ENCODE data around the gene TANC1. TPM values are rescaled to one million over a fixed set of nuclear protein-coding genes. Genes with fewer than 3 reads are reported as not detected.

Gene TANC1
- total RNA-seq, 4 donors from 2014 or later = 34.5 to 125 (median 47.0) TPM

- H3K27me3 ChIP-seq = no peaks in the 10 kb centered on the region
- TF ChIP-seq EP300 (IDR thresholded peaks at IDR 0.05; ENCODE audit: low read depth) (no peak), POLR2AphosphoS5 (IDR thresholded peaks at IDR 0.05) (no peak), CTCF (IDR thresholded peaks at IDR 0.05) (no peak), POLR2A (IDR thresholded peaks at IDR 0.05) (no peak)
- WGBS, 2 donors (ENCODE audit: low coverage in 1 of 2) = 72 to 74% methylated on average over 5 of the region's 5 CpGs
- in situ Hi-C loops (cut with MboI; ENCODE audit: low pct_ligation_motif_present in 1 of 4, low pct_unique_long_range_greater_than_20kb in 1 of 4, low sequenced_read_pairs in 3 of 4) = no loop called here
- no peak for DNase-seq
- H3K9me3 ChIP-seq = no peaks in the 10 kb centered on the region
- H3K36me3 ChIP-seq = no peaks in the 10 kb centered on the region
- H3K4me1 ChIP-seq = no peaks in the 10 kb centered on the region
- intact Hi-C loops (cut with DNase I; ENCODE audit: low total_unique reads) = no loop called here
- H3K27ac ChIP-seq = no peak overlapping the region
- no peak overlapping the region for H3K4me3 ChIP-seq
Observed at GRCh38 chr2:159106109-159106508, 137.7 kb downstream of the TANC1 start.

- WGBS, 2 donors (ENCODE audit: low coverage in 1 of 2) = 93 to 94% methylated on average over 10 to 12 of the region's 12 CpGs
- TF ChIP-seq EP300 (IDR thresholded peaks at IDR 0.05; ENCODE audit: low read depth) (no peak), POLR2A (IDR thresholded peaks at IDR 0.05) (no peak), POLR2AphosphoS5 (IDR thresholded peaks at IDR 0.05) (no peak), CTCF (IDR thresholded peaks at IDR 0.05) (no peak)
- no peak for DNase-seq
- no peak overlapping the region for H3K27ac ChIP-seq
- no peak overlapping the region for H3K4me3 ChIP-seq
- H3K36me3 ChIP-seq = no peaks in the 10 kb centered on the region
- no peaks in the 10 kb centered on the region for H3K27me3 ChIP-seq
- intact Hi-C loops (cut with DNase I; ENCODE audit: low total_unique reads) (no loop called here), in situ Hi-C loops (cut with MboI; ENCODE audit: low pct_ligation_motif_present in 1 of 4, low pct_unique_long_range_greater_than_20kb in 1 of 4, low sequenced_read_pairs in 3 of 4) (no loop called here)
- no peaks in the 10 kb centered on the region for H3K4me1 ChIP-seq
- no peaks in the 10 kb centered on the region for H3K9me3 ChIP-seq
Observed at GRCh38 chr2:159108181-159108893, 139.9 kb downstream of the TANC1 start.

GRCh38 chr2:159109517-159109916 is 141.1 kb downstream of the TANC1 start:
- no peaks in the 10 kb centered on the region for H3K9me3 ChIP-seq
- in situ Hi-C loops (cut with MboI; ENCODE audit: low pct_ligation_motif_present in 1 of 4, low pct_unique_long_range_greater_than_20kb in 1 of 4, low sequenced_read_pairs in 3 of 4) = no loop called here
- H3K4me3 ChIP-seq = no peak overlapping the region
- WGBS, 2 donors (ENCODE audit: low coverage in 1 of 2) = 84 to 87% methylated on average over 3 of the region's 3 CpGs
- H3K27ac ChIP-seq = no peak overlapping the region
- TF ChIP-seq POLR2AphosphoS5 (IDR thresholded peaks at IDR 0.05) (no peak), CTCF (IDR thresholded peaks at IDR 0.05) (no peak), EP300 (IDR thresholded peaks at IDR 0.05; ENCODE audit: low read depth) (no peak), POLR2A (IDR thresholded peaks at IDR 0.05) (no peak)
- H3K36me3 ChIP-seq = no peaks in the 10 kb centered on the region
- no peak for DNase-seq
- H3K4me1 ChIP-seq = peaks cover 0 to 2% (median 0%) of the 10 kb centered on the region in 4 donors
- intact Hi-C loops (cut with DNase I; ENCODE audit: low total_unique reads) = no loop called here
- H3K27me3 ChIP-seq = no peaks in the 10 kb centered on the region

GRCh38 chr2:159110784-159111183 is 142.3 kb downstream of the TANC1 start:
- no peak for TF ChIP-seq POLR2AphosphoS5 (IDR thresholded peaks at IDR 0.05)
- no peak for TF ChIP-seq EP300 (IDR thresholded peaks at IDR 0.05; ENCODE audit: low read depth)
- TF ChIP-seq POLR2A (IDR thresholded peaks at IDR 0.05) = no peak
- TF ChIP-seq CTCF (IDR thresholded peaks at IDR 0.05) = no peak
- no peak for DNase-seq
- Histone ChIP-seq H3K4me3 (no peak overlapping the region), H3K36me3 (no peaks in the 10 kb centered on the region), H3K27me3 (no peaks in the 10 kb centered on the region), H3K9me3 (no peaks in the 10 kb centered on the region), H3K27ac (no peak overlapping the region), H3K4me1 (peaks cover 0 to 7% (median 0%) of the 10 kb centered on the region in 4 donors)
- intact Hi-C loops (cut with DNase I; ENCODE audit: low total_unique reads) (loop anchor here (10.0 kb wide), 1 partner anchor 146 kb away; the partner anchor contains the start of gene TANC1), in situ Hi-C loops (cut with MboI; ENCODE audit: low pct_ligation_motif_present in 1 of 4, low pct_unique_long_range_greater_than_20kb in 1 of 4, low sequenced_read_pairs in 3 of 4) (loop anchor here in 2 of 4 donors (5.0 to 10.0 kb wide), 2 partner anchors 206 to 208 kb away; no protein-coding TSS in a partner anchor)
- 64 to 100% methylated on average over 1 to 2 of the region's 2 CpGs for WGBS, 2 donors (ENCODE audit: low coverage in 1 of 2)

All from transverse colon (tissue), 4 donors.